ENCODE measurements around the gene RPL12.

The RPL12 gene

DNA sequence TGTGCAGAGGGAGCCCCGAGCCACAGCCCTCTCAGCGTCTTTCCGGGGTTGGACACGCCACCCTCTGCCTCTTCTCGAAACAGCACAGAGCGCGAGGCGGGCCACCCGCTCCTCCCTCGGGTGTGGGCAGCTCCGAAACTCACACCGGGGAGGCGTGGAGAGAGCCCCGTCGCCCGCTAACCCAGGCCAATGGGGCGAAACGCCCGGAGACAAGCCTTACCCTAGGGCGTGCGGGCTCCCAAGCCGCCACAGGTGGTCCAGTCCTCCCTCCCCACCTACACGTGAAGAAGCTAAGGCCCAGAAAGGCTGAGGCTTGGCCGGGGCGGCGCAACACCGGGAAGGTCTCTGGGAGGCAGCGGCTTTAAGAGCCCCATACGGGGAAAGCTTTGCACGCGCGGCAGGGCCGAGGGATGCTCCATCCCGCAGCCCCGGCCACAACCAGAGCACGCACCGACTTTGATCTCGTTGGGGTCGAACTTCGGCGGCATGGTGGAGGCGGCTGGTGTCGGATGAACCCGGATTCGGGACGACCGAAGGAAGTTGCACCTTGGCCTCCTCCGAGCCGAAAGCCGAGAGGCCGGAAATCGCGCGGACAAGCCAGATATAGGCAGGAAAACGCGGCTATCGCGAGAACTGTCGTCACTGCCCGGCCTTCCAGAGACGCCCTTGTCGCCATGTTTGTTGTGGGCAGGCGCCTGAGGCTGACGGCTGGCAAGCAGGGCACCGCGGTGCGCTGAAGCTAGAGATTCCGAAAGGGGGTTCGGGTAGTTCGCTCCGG is at the start of gene RPL12, which contains the start of gene LRSAM1:
Gene RPL12 (minus strand): TSS at position 577 of the 778 bp plus-strand sequence. CDS start 89 bp downstream, at position 488.
Gene LRSAM1 (plus strand): TSS at position 681 of the 778 bp plus-strand sequence. CDS start 3,018 bp downstream, outside the sequence.
- DNase-seq: peak; percentile 99

DNA sequence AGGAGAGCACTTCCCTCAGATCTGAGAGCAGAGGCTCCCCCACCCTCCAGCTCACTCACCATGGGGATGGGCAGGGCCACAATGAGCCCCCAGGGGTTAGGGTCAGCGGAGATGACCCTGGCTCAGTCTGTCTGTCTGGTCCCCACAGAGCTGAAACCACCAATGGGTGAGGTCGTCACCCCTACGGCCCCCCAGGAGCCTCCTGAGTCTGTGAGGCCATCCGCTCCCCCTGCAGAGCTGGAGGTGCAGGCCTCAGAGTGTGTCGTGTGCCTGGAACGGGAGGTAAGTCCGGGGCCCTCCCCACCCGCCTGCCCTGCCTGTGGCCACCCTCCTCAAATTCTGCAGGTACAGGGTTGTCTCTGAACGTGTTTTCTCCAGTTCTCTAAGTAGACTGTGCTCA is 49.7 kb upstream of the RPL12 start:
- no peak for DNase-seq

DNA sequence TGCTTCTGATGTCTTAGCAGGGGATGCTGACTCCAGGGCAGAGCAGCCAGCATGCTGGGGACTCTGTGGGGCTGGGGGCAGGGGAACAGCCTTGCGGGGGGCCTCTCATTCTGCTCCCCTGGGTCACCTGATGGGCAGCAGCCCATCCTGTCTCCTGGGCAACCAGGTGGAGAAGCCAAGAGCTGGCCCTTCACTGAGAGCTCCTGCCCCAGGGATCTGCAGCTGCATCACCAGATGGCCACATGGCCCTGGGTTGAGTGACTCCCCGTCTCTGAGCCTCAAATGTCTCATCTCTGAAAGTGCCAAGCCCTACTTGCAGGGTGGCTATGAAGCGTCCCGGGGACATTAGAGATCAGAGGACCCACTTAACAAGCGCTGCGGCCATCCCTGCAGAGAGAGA is 49.2 kb upstream of the RPL12 start:
- no peak for DNase-seq

DNA sequence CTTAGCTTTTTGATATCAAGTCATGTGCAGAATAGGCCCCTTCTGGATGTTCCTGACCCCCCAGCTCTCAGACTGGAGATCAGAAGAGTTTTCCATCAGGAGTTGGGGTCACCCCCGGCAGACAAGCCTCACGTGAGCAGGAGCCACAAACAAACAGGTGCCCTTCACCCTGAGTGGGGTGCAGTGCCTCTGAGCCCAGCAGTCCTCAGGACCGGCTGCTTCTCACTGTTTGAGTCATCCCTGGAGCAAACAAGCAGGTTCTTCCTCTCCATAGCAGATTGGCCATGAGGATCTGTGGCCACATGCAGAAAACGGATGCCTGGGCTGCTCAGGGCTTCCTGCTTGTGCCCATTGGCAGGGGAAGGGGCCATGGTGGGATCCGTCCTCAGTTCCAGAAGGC is 47.1 kb upstream of the RPL12 start:
- no peak for DNase-seq

DNA sequence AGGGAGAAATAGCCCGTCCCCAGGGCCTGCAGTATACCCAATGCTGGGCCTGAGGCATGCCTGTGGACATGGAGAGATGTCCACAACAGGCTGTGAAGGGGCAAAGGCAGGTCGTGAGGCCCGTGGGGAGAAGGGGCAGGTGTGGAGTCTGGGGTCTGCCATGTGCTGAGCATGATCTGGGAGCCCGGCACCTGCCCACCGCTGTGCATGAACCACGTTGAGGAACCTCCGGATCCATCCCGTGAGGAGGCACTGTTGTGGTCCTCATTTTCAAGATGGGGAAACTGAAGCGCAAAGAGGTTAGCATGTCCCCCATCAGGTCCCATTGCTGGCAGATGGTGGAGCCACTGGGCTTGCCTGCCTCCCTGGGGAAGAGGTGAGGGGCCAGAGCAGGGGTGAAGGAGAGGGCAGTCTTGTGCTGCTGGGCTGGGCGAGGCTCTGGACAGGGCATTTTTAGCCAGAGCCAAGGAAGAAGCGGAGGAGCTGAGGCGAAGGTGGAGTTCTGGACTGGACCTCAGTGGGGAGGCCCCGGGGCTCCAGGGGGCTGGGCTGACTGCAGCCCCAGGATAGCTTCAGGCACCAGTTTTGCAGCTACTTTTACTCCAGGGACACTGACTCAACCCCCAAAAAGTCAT is 46.6 kb upstream of the RPL12 start:
- DNase-seq: no peak

DNA sequence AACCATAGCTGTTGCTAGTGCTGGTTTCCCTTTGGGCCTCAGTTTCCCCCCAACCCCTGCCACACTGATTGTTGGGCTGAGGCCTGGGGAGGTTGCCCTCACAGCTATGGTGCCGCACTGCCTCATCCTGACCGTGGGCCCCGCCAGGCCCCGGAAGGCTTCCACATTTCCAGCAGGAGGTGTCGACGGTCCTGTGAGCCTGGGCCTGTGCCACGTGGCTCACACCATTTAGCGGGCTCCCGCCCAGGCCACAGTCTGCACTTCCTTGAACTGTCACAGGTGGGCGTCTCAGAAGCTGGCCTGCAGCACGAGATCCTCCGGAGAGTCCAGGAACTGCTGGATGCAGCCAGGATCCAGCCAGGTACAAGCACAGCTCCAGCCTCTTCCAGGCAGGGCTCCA is 45.8 kb upstream of the RPL12 start:
- DNase-seq: no peak

DNA sequence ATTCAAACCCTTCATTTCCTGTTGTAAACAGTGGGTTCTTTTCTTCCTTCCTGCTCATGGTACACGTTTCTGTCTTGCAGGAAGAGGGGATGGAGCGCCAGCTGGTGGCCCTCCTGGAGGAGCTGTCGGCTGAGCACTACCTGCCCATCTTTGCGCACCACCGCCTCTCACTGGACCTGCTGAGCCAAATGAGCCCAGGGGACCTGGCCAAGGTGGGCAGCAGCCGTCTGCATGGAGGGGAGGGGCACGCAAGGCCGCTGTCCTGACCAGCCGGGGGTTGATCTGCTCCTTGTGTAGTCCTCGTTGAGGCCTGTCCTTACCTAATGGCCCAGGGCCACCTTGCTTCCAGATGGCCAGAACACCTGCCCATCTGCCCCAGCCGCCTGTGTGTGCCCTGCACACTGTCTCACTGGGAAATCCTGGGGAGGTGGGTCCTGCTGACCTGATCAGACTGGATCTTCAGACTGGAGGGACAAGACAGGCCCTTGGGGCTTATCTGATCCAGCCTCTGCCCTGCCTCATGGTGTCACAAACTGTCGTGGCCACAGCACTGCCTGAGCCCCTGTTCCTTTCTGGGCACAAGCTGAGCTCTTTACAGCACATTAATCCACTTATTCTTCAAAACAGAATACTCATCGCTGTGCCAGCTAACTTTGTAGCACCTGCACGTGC is 44.8 kb upstream of the RPL12 start:
- no peak for DNase-seq

DNA sequence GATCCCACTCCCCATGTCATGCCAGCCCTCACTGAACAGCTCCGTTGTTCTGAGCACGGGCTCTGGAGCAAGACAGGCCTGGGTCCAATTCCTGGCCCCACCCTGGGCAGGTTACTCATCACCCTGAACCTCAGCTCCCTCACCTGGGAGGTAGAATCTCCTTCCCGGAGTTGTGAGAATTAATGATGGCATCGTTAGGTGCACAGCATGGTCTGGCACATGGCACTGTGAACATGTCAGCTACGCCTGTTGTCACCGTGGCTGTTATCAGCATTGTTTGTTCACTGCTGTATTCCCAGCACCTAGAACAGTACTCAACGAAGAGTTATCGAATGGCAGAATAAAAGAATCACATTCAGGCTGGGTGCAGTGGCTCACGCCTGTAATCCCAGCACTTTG is 43.1 kb upstream of the RPL12 start:
- DNase-seq: no peak

DNA sequence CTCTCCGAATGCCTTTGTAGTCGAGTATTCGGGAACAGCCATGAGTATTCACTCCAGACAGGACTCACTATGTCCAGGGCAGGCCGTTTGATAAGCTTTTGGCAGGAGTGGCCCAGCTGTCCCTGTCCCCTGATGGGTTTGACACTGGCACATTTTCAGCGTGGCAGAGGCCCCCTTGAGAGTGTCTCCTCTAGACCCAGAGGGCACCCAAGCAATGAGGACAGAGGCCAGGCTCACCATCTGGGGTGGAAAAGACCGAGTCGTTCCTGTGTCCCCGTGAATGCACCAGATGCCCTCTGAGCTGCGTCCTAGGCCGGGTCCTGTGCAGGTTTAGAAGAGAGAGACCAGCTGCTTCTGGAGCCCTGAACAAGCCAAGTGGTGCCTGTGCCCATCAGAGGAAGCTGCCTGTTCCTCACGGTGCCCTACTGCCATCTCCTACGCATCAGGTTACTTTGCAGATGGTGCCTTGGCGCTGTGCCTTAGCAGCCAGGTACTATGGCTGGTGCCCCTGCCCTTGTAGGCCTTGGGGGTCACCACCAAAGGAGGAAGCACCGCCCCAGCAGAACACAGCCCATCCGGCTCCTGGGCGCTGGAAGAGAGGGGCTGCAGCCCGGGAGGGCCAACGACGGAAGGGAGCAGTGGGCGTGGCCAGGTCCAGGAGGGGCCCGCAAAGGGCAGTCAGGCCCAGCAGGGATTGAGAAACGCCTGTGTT is 42.5 kb upstream of the RPL12 start:
- DNase-seq: no peak

DNA sequence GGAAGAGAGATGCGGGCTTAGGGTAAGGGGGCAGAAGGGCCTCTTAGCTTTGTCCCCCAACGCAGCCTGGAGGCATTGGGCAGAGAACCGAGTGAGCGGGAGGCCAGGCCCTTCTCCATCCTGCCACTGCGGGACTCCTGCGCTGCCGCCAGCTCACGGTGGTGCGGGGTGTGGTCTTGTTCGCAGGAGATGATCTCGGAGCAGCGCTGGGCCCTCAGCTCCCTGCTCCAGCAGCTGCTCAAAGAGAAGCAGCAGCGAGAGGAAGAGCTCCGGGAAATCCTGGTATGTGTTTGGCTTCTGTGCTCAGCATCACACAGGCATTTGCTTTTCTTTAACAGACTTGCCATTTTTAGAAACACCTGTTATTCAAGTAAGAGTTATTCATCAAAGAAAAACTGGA is 41.4 kb upstream of the RPL12 start:
- DNase-seq: no peak

DNA sequence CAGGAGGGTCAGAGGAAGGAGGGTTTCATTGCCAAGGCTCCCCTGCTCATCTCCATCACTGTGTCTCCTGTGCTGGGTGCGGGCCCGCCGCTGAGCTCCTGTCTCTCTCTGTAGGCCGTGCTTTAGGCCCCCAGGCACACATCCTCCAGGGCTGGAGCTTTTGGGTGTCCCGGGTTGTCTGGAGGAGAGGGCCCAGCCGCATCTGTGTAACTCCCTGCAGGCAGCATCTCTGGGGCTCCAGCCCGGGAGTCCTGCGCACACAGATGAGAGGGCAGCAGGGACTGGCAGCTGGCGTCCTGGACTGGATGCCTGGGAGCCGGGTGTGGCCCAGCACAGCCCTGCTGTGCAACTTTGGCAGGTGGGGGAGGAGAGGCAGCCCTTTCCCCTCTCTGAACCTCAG is 40.3 kb upstream of the RPL12 start:
- DNase-seq: no peak

DNA sequence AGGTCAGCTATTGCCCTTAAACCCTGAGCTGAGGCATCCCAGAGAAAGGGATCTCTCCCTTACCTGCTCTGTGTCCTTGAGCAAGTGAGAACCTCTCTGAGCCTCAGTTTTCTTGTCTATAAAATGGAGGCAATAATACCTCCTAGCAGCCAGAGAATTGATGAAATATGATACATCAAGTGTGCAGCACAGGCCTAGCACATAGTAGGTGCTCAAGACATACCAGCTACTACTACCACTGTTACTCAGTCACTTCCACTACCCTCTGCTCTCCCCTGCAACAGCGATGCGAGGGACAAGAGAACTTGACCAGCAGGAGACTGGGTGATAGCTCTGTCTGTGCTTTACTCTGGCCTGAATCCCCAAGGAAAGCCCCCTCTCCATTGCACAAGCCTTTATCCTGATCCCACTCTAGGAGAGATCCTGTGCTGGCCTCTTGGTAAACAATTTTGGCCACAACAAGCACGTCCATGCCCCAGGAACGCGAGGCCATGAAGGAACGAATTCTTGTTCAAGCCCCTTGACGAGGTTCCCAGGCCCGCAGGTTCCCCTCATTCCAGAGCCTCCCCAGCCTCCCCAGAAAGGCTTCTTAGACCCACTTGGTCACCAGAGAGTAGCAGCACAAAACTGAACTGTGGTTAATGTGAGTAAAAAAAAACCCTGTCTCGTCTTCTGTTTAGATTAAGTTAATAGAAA is 39.5 kb upstream of the RPL12 start:
- no peak for DNase-seq

DNA sequence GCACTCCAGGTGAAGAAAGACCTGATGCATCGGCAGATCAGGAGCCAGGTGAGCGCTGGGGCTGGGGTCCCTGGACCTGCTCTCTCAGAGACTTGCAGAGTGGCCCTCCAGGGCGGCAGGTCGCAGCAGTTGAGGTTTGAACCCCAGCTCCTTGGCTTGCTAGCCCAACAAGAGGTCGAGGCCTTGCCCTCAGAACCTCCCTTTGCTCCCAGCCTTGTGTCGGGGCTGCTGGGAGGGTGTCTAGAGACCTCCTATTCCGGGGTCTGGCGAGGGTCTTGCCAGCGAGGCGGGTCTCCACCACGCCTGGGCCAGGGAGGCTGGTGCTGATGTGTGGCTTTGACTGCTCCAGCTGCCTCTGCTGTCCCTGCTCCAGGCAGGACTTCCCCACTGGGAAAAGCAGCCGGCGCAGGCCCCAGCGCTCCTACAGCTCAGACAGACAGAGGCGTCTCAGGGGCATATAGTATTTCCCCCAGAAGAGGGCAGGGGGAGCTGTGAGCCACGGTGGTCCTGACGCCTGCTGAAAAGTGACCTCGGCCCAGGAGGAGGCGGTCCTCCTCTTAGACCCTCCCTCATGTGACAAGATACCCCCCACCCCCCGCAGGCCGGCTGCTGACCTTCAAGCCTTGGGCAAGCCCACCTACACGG is 38.4 kb upstream of the RPL12 start:
- DNase-seq: no peak

DNA sequence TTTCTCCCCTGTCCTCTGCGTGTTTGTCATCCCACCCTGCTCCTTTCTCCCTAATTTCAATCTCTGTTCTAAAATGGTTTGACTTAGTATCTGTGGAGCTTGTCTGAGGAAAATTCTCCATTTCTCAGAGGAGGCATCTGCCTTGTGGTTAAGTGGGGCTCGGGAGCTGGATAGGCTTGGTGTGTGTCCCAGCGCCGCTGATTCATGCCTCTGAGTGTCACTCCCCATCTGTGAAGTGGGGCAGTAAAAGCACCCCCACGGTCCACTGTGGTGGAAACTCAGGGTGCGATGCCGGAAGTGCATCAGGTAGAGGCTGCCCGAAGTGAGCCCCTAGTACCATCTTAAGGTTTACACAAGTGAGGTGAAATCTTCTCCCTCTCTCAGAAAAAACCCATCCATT is 37.7 kb upstream of the RPL12 start:
- no peak for DNase-seq

DNA sequence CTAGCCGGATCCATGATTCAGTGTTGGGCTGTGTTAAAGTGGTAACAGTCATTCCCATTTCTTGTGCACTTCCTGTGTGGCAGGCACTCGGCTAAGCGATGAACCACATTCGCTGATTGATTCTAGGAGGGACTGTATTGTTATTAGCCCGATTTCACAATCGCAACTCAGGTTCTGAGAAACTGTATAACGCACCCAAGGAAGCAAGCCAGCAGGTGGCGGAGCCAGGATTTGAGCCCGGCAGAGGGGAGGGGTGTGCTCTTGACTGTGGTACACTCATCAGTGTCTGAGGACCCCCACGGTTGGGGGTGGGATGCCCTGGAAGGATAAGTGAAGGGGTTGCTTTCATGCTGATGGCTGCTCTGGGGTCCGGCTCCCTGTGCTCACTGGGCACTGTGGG is 34.8 kb upstream of the RPL12 start:
- DNase-seq: no peak

DNA sequence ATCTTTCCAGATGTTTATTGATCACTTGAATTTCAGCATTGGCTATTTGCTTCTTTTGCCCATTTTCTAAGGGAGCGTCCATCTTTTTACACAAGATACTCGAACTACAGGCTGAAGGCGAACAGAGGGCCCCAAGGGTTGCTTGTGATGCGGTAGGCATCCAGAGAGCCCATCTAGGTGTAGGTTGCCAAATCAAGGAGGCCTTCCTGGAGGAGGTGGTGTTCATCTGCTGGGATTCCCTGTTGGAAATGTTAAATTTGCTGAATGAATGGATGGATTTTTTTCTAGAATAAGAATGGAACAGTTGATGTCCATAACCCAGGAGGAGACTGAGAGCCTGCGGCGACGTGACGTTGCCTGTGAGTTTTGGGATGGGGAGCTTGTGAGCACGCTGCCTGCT is 31.5 kb upstream of the RPL12 start:
- DNase-seq: no peak

DNA sequence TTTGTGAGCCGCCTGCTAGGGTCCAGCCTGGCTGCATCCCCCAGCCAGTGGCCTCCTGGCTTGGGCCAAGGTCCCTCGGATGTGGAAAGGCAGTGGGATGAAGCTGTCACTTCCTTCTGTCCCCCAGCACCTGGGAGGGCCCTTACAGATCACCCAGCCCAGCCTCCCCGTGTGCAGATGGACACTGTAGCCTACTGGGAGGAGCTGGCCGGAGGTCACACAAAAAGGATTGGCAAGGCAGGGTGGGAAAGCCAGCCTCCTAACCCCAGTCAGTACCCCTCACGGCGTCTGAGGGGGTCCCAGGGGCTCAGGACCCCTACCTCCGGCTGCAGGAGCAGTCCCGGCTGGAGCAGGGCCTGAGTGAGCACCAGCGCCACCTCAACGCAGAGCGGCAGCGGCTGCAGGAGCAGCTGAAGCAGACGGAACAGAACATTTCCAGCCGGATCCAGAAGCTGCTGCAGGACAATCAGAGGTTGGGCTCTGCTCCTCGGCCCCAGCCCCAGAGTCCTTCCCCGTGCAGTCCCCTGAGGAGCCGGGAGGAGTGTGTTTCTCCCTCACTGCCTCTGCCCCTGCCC is 28.4 kb upstream of the RPL12 start:
- DNase-seq: no peak

DNA sequence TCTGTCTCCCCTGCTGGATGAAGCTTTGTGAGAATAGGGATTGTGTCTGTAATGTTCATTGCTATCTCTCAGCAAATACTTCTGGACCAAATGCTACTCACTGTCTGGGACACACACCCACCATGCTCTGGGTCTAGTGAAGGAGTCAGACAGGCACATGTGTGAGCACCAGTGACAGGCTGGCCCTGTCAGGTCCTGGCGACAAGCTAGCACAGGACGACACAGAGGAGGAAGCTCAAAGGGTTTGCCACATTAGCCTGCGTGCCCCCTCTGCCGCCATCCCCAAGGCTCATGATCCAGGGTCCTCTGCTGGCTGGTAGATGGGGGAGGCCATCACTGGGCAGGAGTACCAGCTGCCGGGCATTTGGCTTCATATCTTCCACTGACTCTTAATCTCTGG is 23.4 kb upstream of the RPL12 start:
- no peak for DNase-seq

DNA sequence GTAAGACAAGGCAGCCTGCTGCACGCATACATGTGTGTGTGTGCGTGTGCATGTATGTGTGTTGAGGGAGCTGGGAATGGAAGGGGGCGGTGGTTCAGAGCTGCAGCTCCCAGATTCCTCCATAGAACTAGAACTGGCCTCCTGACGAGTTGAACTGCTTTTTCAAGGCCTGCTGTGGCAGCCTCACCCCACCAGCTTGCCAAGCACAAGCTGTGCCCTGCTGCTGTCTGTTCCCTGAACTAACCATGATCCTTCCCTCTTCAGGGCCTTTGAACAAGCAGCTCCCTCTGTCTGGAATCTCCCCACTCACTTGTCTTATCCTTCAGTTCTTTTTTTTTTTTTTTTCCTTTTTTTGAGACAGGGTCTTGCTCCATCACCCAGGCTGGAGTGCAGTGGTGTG is 22.7 kb upstream of the RPL12 start:
- DNase-seq: no peak

DNA sequence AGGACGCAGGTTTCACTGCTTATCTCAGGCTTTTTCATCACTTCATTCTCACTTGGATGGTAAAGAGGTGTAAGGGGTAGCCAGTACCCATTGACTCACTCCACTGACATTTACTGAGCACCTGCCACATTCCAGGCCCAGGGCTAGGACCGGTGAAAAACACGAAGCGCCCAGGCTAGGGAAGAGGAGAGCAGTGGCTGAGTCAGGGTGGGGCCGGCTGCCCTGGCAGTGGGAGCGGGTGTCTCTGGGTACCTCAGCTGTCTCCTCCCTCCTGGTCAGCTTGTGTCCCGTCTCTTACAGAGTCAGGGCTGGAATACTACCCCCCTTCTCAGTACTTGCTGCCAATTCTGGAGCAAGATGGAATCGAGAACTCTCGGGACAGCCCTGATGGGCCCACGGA is 22.3 kb upstream of the RPL12 start:
- DNase-seq: no peak

DNA sequence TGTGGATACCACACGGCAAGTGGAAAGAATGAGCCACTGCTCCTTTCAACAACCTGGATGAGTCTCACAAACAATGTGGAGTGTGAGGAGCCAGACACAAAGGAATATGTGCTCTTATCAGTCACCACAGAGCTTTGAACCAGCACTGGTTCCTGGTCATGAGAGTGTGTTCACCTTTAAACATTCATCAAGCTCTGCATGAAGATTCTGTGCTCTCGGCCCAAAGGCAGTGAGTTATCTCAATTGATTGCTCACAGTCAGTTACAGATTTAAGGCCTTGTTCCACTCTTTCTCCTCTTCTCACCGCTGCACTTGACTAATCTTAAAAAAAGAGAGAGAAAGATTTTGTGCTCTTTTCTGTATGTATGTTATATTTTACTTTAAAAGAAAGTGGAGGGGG is 19.5 kb upstream of the RPL12 start:
- no peak for DNase-seq

DNA sequence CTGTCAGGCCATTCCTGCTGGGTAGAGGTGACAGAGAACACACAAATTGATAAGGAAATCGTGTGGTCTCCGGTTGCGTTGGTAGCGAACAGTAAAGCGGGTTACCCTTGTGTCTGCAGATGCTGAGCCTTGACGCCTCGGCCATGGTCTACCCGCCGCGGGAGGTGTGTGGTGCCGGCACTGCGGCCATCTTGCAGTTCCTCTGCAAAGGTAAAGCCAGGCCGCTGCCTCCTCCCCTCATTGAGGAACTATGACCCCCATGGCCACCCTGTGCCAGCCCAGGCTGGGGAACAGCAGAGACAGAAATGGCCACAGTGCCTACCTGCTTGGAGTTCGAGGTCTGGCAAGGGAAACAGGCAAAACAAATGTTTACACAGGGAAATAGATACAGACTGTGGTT is 16.4 kb upstream of the RPL12 start:
- DNase-seq: no peak

All from stimulated activated CD4-positive, alpha-beta T cell treated with anti-CD3 and anti-CD28 coated beads, Interleukin-4, amount 100 ng/mL, for 24 hours (primary cell).